HG03095 (cell line): ENCODE results near the gene EFCAB8.
"Not testable (repeated sequence)": the region's sequence is repeated elsewhere in the genome, so short reads cannot be mapped to it uniquely, and the experiment has no call there.

Source experiments
- ATAC-seq: cut with Tn5 transposase; IDR thresholded peaks from one replicate; pipeline ENCODE4 v1.9.1; 2021; ENCODE audit warnings: moderate library complexity; ENCODE audit not compliant: unreplicated experiment

Gene EFCAB8

GRCh38 chr20:32885185-32885584 lies 26.5 kb downstream of the EFCAB8 start:
- ATAC-seq = no peak

DNA sequence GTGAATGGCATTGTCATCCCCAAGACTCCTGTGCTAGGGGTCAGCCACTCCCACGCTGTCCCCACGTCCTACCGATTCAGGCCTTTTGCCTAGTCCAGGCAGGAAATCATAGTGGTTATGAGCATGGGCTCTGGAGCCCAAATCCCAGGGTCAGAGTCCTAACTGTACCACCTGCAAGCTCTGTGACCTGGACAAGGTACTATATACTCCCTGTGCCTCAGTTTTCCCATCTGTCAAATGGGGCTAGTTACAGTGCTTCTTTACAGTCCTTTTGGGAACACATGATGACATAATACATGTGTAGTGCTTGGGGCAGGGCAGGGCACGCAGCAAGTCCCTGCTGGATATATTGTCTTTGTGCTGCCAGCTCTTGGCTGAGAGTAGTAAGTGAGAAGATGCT lies 27.2 kb downstream of the EFCAB8 start:
- ATAC-seq = no peak

- no peak for ATAC-seq
These were observed 27.9 kb downstream of the EFCAB8 start for GRCh38 chr20:32886652-32887051.

GRCh38 chr20:32887492-32887891 lies 28.8 kb downstream of the EFCAB8 start:
- no peak for ATAC-seq

GRCh38 chr20:32888636-32889035 lies 29.9 kb downstream of the EFCAB8 start:
- ATAC-seq = no peak

GRCh38 chr20:32889281-32889680 lies 30.6 kb downstream of the EFCAB8 start:
- ATAC-seq = no peak

- ATAC-seq = no peak
These were observed 32.8 kb downstream of the EFCAB8 start for GRCh38 chr20:32891491-32891890.

DNA sequence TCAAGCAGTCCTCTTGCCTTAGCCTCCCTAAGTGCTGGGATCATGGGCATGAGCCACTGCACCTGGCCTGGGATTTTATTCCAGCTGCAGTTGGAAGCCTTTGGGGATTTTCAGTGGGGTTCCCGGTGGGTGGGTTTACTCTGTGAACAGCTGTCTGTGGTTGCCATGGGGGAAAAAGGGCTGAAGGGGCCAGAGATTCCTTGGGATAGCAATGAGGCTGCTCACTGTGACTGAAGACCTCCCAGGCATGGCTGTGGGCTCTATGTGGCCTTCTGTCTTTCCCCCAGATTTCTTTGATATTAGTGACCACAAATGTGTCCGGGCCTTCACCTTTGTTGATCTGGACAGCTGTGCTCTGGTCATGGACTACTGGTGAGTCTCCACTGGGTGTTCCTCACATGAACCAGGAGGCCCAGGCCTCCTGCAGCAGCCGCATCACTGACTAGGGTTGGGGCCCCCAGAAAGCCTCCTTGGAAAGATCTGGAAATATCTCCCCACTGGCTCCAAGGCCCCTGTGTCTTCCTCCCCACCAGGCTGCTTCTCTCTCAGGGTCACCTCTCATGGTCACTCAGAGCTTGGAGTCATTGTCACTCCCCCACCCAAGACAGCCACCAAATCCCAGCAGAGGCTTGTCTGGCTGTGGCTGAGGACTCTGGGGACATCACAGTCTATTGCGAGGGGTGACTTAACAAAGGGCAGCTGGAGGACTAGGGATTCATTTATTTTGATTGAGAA lies 33.4 kb downstream of the EFCAB8 start:
- no peak for ATAC-seq

DNA sequence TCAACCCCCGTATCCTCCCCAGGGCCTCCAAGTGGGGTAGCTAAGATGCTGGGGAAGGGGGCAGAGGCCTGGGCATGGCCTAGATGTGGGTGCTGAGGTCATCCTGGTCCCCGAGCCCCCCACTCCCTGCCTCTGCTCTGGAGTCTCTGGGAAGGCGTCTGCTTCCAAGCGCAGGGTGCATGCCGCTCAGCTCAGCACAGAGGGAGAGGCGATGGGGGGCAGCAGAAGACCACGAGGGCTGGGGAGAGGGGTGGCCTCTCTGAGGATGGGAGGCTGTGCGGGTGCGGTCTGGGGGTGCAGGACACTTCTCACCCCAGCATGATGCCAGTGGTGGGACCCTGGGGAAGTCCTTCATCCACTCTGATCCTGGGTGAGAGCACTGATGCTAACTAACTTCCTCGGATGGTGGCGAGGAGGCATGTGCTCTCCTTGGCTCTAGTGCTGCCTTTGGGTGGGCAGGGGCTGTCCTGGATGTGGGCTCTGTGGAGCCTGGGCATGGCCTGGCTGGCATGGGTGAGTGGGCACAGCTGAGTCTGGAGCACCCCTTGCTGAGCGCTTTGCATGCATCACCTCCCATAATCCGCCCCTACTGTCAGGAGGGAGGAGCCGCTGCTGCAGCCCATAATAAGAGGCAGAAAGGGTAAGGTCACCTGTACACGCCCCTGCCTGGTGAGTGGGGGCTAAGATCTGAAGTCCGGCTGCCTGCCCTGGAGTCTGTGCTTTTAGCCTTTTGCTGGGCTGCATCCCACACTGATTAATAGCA lies 34.7 kb downstream of the EFCAB8 start:
- ATAC-seq = no peak

GRCh38 chr20:32894026-32894483 lies 35.3 kb downstream of the EFCAB8 start:
- ATAC-seq = no peak

DNA sequence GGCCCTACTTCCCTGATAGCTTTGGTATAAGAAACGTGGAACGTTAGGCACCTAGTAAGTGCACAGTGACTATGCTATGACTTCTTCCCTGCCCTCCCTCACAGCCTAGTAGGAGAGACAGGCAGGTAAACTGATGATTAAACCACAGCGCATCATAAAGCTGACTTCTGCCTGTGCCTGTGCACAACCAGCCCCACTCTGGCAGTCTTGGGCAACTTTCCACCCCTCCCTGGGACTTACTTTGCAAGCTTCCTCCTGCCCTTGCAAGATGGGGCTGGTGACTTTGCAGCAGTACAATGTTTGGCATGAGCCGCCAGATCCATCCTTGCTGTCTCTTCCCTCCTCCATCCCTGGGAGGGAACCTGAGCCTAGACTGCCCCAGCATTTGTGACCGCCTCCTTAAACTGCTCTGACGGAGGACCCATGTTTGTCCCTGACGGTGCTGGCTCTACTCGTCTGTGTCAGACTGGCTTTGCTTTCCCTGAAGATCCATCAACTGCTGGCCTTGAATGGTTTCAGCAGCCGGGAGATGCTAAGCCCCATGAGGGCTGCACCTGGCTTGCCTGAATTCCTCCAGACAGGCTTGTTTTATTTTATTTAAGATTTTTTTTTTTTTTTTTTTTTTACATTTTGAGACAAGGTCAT lies 36.1 kb downstream of the EFCAB8 start:
- no peak for ATAC-seq

DNA sequence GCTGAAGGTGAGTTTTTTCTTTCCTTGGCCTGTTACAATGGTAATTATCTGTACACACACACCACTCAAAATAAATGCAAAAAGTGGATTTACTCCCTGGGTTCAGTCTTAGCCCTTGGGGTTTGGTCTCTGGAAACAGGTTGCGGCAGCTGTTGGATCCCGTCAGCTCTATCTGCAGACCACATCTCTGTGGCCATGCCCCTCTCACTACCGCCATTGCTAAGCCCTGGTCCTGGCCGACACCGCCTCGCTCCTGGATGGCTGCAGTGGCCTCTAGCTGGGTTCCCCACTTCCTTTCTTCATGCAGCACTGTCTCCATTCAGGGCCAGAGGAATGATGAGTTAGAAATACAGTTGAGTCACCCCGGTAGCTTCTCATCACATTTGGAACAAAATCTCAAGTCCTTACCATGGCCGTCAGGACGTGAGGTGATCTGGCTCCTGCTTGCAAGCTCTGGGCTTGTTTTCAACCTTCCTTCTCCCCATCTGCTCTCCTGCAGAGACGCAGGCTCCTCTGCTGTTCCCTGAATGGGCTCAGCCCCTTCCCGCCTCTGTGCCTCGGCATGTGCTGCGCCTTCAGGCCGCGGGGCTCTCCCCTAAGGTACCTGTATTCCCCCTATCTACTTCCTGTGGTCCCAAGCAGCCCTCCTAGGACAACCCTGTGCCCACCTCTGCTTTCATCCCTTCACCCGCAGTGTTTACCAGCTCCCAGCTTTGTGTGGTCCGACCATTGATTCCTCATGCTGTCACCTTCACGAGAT lies 38.0 kb downstream of the EFCAB8 start:
- no peak for ATAC-seq

GRCh38 chr20:32898729-32899128 lies 40.0 kb downstream of the EFCAB8 start:
- no peak for ATAC-seq

- ATAC-seq = no peak
These were observed 44.0 kb downstream of the EFCAB8 start for GRCh38 chr20:32902456-32903420.

DNA sequence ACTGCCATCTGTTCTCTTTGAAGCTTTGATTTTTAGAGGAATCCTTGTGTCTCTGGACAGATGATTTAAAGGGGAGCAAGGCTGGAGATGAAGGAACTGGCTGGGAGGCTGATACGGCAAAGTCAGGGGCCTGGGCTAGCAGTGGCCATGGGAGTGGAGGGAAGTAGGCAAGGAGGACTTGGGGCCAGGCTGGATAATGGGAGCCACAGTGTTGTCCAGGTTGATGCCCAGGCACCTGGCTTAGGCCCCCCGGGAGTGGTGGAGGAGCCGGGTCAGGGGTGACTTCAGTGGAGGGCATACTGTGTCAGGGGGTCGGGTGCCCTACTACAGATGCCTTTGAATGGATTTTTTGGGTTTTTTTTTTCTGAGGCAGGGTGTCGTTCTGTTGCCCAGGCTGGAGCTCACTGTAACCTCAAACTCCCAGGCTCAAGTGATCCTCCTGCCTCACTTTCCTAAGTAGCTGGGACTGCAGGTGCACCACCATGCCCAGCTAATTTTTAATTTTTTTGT lies 45.0 kb downstream of the EFCAB8 start:
- ATAC-seq = no peak

DNA sequence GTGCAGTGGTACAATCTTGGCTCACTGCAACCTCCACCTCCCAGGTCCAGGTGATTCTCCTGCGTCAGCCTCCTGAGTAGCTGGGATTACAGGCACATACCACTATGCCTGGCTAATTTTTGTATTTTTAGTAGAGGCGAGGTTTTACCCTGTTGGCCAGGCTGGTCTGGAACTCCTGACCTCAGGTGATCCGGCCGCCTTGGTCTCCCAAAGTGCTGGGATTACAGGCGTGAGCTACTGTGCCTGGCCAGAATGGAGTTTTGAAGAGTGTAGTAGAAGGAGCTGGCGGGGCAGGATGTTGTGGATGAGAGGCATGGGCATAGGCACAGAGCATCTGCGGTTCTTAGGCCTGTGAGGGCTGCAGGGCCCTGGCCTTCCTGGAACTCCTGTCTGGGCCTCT lies 46.0 kb downstream of the EFCAB8 start:
- not testable (repeated sequence) for ATAC-seq

DNA sequence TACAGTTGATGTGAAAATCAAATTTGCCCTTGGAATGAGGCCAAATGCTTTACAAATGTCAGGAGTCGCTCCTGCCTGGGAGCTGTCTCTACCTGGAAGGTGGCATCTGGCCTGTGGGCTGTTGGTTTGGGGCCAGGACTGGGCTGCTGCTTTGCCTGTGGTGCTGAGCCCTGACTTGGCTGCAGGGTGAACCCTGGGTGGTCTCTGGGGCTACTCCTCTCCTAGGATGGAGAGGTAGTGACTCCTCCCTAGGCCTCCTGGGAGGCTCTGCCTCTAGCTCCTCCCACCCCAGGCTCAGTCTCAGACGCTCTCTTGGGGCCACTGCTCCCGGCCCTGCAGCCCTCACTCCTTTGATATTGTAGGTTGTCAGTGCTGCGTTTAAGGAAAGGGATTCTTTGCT lies 47.5 kb downstream of the EFCAB8 start:
- ATAC-seq = no peak

DNA sequence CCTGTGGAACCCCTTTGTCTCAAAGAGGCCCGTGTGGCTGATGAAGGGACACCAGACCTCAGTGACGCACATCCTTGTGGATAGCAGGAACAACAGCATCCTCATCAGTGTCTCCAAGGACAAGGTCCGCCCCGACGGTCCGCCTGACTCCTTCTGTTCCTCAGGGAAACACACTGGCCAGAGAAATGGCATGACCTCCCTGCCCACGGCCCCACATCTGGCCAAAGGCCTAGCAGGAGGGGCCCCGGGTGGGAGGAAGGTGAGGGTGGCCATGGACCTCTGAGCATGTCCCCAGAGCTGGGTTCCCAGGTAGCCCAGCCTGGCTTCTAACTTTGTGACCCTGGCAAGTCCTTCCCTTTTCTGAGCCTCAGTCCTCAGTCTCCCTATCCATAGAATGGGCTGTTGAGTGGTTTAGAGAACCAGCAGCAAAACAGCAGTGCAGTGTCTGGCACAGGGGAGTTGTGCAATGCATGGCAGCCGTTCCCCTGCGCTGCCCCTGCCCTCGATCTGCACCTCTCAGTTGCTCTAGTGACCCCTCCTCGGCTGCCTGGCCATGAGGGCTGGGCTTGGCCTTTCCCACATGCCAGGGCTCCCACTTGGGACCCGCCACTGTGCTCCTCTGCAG lies 48.3 kb downstream of the EFCAB8 start:
- ATAC-seq = no peak

GRCh38 chr20:32907886-32908285 lies 49.2 kb downstream of the EFCAB8 start:
- ATAC-seq = no peak
